COLO829 (cell line): ENCODE data around the gene DENND1A.

Experiments
- DNase-seq: peaks from one replicate; pipeline ENCODE4 v3.0.0; 2012; ENCODE audit warnings: low spot score

Gene DENND1A

GRCh38 chr9:123426406-123426805, 503.5 kb downstream of the DENND1A start:
- no peak for DNase-seq

- no peak for DNase-seq
These were observed 504.0 kb downstream of the DENND1A start for GRCh38 chr9:123425836-123426365.

- no peak for DNase-seq
These were observed 504.6 kb downstream of the DENND1A start for GRCh38 chr9:123425261-123425821.

GRCh38 chr9:123424552-123425225, 505.2 kb downstream of the DENND1A start:
- DNase-seq: no peak

- no peak for DNase-seq
These were observed 505.8 kb downstream of the DENND1A start for GRCh38 chr9:123424131-123424530.

- DNase-seq: no peak
These were observed 506.6 kb downstream of the DENND1A start for GRCh38 chr9:123423311-123423640.

- DNase-seq: no peak
These were observed 507.2 kb downstream of the DENND1A start for GRCh38 chr9:123422635-123423310.

GRCh38 chr9:123421801-123422455, 508.0 kb downstream of the DENND1A start:
- no peak for DNase-seq

- no peak for DNase-seq
These were observed 508.7 kb downstream of the DENND1A start for GRCh38 chr9:123421186-123421585.

GRCh38 chr9:123420592-123421111, 509.3 kb downstream of the DENND1A start:
- no peak for DNase-seq

GRCh38 chr9:123419721-123420591, 510.0 kb downstream of the DENND1A start:
- no peak for DNase-seq

- no peak for DNase-seq
These were observed 510.8 kb downstream of the DENND1A start for GRCh38 chr9:123419091-123419490.

GRCh38 chr9:123418506-123418905, 511.4 kb downstream of the DENND1A start:
- DNase-seq: no peak

- no peak for DNase-seq
These were observed 511.9 kb downstream of the DENND1A start for GRCh38 chr9:123418052-123418430.

- no peak for DNase-seq
These were observed 512.5 kb downstream of the DENND1A start for GRCh38 chr9:123417289-123418051.

GRCh38 chr9:123416176-123416575, 513.8 kb downstream of the DENND1A start:
- no peak for DNase-seq

GRCh38 chr9:123414936-123415930, 514.7 kb downstream of the DENND1A start:
- no peak for DNase-seq

GRCh38 chr9:123414204-123414603, 515.7 kb downstream of the DENND1A start:
- DNase-seq: no peak

GRCh38 chr9:123412171-123412820, 517.6 kb downstream of the DENND1A start:
- DNase-seq: no peak
